DMS153 treated with DMSO at 0.1 percent for 48 hours (cell line): ENCODE measurements around the gene KLHL40.

Experiments used
- DNase-seq: peaks from one replicate; lab custom pipeline; 2025; ENCODE audit not compliant: unreplicated experiment; lab: John Stamatoyannopoulos, UW

Gene KLHL40

DNA sequence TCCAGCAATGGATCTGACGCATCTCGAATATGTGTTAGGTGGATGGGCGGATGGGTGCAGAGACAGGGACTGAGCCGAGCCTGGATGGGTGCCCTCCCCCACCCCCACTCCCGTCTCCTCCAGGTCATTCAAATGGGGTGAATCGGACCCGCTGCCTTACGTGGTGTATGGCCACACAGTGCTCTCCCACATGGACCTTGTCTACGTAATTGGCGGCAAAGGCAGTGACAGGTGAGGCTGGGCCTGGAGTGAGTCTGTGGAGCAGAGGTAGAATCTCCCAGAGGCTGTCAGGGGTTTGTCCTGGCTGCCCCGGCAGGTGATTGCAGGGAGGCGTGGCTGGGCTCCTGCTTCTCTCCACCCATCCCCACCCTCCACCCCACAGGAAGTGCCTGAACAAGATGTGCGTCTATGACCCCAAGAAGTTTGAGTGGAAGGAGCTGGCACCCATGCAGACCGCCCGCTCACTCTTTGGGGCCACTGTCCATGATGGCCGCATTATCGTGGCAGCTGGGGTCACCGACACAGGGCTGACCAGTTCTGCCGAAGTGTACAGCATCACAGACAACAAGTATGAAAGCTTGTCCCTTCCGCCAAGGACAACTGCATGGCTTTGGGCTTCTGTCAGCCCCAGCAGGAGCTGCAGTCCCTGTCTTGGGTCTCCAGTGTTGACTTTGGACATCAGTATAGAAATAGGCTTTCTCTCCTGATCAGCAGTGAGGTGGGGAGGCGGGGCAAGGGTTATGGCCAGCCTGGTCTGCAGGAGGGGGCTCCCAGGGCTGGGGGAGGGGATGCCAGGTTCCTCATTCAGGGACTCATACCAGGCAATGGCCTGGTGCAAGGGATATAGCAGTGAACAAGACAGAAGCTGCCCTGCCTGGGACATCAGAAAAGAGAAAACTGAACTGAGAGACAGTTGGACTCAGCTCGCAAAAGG is 3.4 kb downstream of the KLHL40 start:
- no peak for DNase-seq

DNA sequence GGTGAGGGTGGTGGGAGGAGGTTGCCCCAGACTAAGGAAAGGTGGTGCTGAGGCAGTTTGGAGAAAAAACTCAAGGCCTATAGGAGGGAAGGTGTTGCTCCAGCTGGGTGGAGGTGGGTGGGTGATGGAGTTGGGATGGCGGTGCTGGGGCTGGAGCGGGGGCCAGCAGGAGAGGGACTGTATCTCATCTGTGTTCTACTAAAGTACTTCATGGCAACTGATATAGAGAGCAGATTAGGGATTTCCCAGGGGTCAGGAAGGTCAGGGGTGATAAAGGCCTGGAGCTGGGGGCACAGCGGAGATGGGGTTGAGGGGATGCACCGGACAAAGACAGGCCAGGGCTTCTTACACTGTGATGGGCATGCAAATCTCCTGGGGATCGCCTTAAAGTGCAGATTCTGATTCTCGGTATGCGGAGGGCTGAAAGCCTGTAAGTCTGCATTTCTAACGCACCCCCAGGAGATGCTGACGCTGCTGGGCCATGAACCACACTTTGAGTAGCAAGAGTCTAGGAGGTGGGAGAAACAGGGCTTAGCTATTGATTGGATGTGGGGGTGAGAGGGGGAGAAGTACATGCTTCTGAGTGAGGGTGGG is 4.2 kb downstream of the KLHL40 start:
- no peak for DNase-seq

DNA sequence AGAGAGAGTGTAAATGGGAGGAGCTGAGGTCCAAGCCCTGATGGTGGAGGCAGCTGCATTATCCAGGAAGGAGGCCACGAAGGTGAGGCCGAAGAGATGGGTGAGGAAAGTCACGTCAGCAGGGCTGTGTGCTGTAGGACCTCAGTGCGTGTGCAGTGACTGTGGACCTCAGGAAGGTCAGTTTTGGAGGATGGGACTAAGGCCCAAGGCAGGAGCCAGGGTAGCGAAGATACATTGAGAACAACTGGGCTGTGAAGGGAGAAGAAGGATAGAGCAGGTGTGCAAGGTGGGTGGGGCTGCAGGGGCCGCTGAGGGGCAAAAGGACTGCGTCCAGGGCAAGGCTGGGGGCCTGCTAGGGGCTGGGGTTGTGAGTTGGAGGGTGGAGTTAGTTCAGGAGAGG is 4.9 kb downstream of the KLHL40 start:
- DNase-seq: no peak

DNA sequence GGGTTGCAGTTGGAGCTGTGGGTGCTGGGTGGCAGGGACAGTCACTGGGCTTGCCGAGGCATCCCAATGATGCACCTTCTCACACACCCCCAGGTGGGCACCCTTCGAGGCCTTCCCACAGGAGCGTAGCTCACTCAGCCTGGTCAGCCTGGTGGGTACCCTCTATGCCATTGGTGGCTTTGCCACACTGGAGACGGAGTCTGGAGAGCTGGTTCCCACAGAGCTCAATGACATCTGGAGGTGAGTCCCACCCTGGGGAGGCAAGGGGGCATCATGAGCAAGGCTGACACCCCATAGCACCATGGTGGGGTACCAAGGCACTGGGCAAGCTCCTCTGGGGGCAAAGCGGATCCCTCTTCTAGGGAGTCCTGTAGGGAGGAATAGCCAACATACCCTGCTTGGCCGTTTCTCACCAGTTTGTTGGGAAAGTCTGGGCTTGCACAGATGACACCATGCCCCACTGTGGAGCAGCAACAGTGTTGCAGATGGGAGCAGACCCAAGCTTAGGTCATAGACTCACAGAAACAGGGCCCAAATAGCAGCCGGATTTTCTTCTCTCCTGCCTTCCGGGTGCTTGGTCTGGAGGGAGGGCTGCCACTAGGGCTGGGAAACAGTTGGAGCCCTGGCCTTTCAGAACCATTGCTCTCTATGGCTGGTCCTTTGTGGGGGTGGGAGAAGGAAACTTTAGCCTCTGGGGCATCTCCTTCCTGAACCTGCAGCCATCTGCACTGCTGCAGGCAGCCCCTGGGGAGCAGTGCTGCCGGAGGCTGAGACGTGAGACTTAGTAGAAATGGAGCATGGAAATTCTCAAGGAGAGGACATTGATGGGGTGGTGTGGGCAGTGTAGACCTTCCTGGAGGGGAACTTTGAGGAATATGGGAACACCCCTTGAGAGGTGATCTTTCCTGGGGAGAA is 5.7 kb downstream of the KLHL40 start:
- no peak for DNase-seq

DNA sequence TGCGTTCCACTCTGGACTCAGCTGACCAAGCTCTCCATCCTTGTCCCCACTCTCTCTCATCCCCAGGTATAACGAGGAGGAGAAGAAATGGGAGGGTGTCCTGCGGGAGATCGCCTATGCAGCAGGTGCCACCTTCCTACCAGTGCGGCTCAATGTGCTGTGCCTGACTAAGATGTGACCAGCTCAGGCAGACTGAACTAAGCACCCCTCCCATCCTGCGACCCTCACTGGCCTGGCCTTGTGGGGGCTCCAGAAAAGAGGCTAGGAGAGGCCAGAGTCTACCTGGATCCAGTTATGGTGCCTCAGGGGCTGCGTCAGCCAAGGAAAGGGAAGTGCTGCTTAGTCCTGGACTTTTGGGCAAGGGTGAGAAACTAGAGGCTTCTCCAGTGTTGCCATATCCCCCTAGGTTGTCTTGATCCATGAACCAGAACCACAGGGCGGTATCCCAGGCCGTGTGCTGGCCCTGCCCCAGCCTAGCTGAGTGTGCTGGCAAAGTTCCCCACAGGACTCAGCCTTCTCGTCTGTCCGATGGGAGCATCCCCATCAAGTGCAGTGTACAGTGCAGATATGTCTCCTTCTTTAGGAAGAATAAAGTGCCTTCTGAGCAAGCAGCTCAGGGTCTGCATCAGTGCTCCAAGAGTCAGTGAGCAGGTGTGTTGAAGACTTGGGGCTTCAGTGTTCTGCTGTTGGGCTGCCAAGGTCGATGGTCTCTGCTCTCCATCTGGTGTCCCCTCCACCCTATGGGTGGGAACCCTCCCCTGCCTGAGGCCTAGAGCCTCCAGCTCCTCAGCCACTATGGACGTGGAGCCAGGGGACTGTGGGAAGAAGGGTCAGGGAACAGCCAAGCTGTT is 6.7 kb downstream of the KLHL40 start:
- DNase-seq: no peak

GRCh38 chr3:42692667-42693529 is 7.6 kb downstream of the KLHL40 start:
- DNase-seq: no peak

GRCh38 chr3:42693530-42693930 is 8.2 kb downstream of the KLHL40 start:
- DNase-seq: no peak

- no peak for DNase-seq
Observed at GRCh38 chr3:42694366-42694765, 9.0 kb downstream of the KLHL40 start.

- no peak for DNase-seq
Observed at GRCh38 chr3:42696356-42697288, 11.3 kb downstream of the KLHL40 start.

GRCh38 chr3:42697289-42698051 is 12.1 kb downstream of the KLHL40 start:
- no peak for DNase-seq

DNA sequence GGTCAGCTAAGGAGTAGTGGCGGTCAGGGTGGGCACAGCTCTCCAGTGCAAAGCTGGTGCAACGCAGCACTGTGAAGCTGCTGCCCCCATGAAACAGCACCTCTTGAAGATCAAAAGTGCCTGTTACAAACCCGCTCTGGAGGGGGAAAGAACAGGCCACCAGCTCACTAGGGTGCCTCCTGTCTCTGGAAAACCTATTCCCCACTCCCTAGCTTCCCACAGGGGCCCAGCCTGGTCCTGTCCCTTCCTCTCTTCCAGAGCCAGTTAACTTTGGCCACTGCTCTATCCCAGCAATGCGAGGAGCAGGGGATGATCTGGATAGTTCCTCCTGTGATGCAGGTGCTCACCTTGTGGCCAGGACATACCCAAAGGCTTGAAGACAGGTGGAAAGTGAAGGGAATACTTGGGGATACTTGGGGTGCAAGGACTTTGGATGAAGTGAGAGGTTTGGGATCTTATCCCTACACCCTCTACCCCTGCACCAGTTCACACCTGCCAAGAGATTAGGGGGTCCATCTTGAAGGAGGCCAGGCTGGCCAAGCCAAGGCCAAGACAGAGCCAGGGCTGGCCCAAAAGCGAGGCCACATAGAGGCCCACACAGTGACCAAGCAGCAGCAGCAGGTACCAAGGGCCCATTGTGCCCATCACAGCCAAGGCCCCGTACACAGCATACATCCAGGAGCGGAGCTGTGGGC is 13.0 kb downstream of the KLHL40 start:
- no peak for DNase-seq

- no peak for DNase-seq
Observed at GRCh38 chr3:42698911-42699230, 13.5 kb downstream of the KLHL40 start.

- DNase-seq: no peak
Observed at GRCh38 chr3:42699511-42699971, 14.2 kb downstream of the KLHL40 start.

- no peak for DNase-seq
Observed at GRCh38 chr3:42700366-42701288, 15.3 kb downstream of the KLHL40 start.

DNA sequence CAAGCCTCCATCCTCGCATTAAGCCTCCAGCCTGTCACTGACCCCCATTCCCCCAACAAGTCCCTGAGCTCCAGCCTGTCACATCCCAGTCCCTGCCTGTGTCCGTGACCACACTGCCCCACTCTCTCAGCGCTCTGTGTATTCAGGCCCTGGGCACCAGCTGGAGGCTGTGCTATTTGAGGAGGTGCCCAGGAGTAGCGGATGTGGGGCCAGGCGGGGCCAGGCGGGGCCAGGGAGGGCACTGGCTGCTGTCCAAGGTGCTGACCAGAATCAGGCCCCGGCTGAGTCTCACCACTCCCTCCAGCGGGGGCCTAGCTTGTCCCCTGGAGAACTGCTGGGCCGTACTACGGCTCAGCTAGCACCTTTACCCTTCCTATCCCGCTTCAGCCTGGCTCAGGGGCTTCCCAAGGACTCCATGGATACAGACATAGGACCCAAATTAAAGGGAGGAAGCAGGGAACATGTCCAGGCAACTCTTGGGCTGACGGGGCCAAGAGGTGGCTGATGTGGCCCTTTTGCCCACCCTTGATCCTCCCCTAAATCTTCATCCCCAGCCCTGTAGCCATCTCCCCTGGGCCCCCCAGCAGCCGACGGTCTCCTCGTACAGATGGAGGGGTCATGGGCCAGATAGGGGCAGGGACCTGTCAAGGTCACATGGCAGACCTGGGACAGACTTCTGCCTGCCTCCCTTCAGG is 16.2 kb downstream of the KLHL40 start:
- DNase-seq: no peak
